Glutamatergic neuron (in vitro differentiated cells): ENCODE results near the gene CCDC188. TPM values are rescaled to one million over a fixed set of nuclear protein-coding genes. Genes with fewer than 3 reads are reported as not detected.

Experiments used
- DNase-seq: peaks from one replicate; pipeline ENCODE4 v3.0.0; 2022
- H3K27ac Mint-ChIP-seq: one replicate; pipeline ENCODE4 v1.8.0; 2020; ENCODE audit warnings: mild to moderate bottlenecking, mixed read lengths, inconsistent platforms; ENCODE audit not compliant: unreplicated experiment
- H3K27me3 Mint-ChIP-seq: one replicate; pipeline ENCODE4 v1.8.0; 2020; ENCODE audit warnings: mild to moderate bottlenecking, moderate library complexity, mixed read lengths, inconsistent platforms; ENCODE audit not compliant: unreplicated experiment
- H3K36me3 Mint-ChIP-seq: one replicate; pipeline ENCODE4 v1.8.0; 2020; ENCODE audit warnings: mild to moderate bottlenecking, mixed read lengths, inconsistent platforms; ENCODE audit not compliant: unreplicated experiment
- H3K4me1 Mint-ChIP-seq: one replicate; pipeline ENCODE4 v1.8.0; 2020; ENCODE audit warnings: mild to moderate bottlenecking, low read depth, mixed read lengths, inconsistent platforms; ENCODE audit not compliant: unreplicated experiment
- H3K4me3 Mint-ChIP-seq: one replicate; pipeline ENCODE4 v1.8.0; 2020; ENCODE audit warnings: mild to moderate bottlenecking, mixed read lengths, inconsistent platforms; ENCODE audit not compliant: unreplicated experiment
- H3K9me3 Mint-ChIP-seq: one replicate; pipeline ENCODE4 v1.8.0; 2020; ENCODE audit warnings: mild to moderate bottlenecking, moderate library complexity, mixed read lengths, inconsistent platforms; ENCODE audit not compliant: unreplicated experiment
- CTCF ChIP-seq: fragments of 200-600 bp; sonication (generic); IDR thresholded peaks from one replicate; pipeline ENCODE4 v1.5.0; 2021; ENCODE audit not compliant: partially characterized antibody, unreplicated experiment
- total RNA-seq: library from RNA; stranded (reverse); fragmentation: NEBNext Ultra II Directional; extraction: Animal tissue kit (Norgen Biotek cat#: 25700); gene quantifications from one replicate; pipeline ENCODE4 v1.2.1, GENCODE V29; 2021; ENCODE audit not compliant: unreplicated experiment

Gene CCDC188
- total RNA-seq, 1 donor from 2014 or later: 0.54 TPM

- peak; percentile 45 for DNase-seq
- no peaks in the 10 kb centered on the region for H3K9me3 Mint-ChIP-seq
- peaks cover 4% of the 10 kb centered on the region for H3K27me3 Mint-ChIP-seq
- TF ChIP-seq CTCF: no peak
- H3K36me3 Mint-ChIP-seq: no peaks in the 10 kb centered on the region
- H3K4me1 Mint-ChIP-seq: peaks cover 5% of the 10 kb centered on the region
- H3K27ac Mint-ChIP-seq: no peak overlapping the region
- H3K4me3 Mint-ChIP-seq: no peak overlapping the region
These were observed 24.1 kb upstream of the CCDC188 start for GRCh38 chr22:20174785-20175596.

- H3K9me3 Mint-ChIP-seq: no peaks in the 10 kb centered on the region
- no peak for TF ChIP-seq CTCF
These were observed 22.9 kb upstream of the CCDC188 start for GRCh38 chr22:20173772-20174171.

GRCh38 chr22:20173246-20173645, 22.4 kb upstream of the CCDC188 start:
- no peak overlapping the region for H3K27ac Mint-ChIP-seq
- no peak for TF ChIP-seq CTCF
- no peak overlapping the region for H3K4me3 Mint-ChIP-seq
- H3K27me3 Mint-ChIP-seq: peaks cover 4% of the 10 kb centered on the region
- no peaks in the 10 kb centered on the region for H3K36me3 Mint-ChIP-seq
- H3K9me3 Mint-ChIP-seq: no peaks in the 10 kb centered on the region
- H3K4me1 Mint-ChIP-seq: peaks cover 5% of the 10 kb centered on the region
- DNase-seq: no peak

More at GRCh38 chr22:20173772-20174171, 22.9 kb upstream of the CCDC188 start:
- Mint-ChIP-seq H3K36me3 (no peaks in the 10 kb centered on the region), H3K4me3 (no peak overlapping the region), H3K4me1 (peaks cover 5% of the 10 kb centered on the region), H3K27ac (no peak overlapping the region), H3K27me3 (peaks cover 4% of the 10 kb centered on the region)
- no peak for DNase-seq

- Mint-ChIP-seq H3K27me3 (peaks cover 2% of the 10 kb centered on the region), H3K4me1 (peaks cover 2% of the 10 kb centered on the region), H3K27ac (no peak overlapping the region), H3K9me3 (no peaks in the 10 kb centered on the region), H3K4me3 (no peak overlapping the region), H3K36me3 (no peaks in the 10 kb centered on the region)
- no peak for TF ChIP-seq CTCF
- DNase-seq: no peak
These were observed 21.3 kb upstream of the CCDC188 start for GRCh38 chr22:20172141-20172613.
